Activated T-helper 2 cell treated with anti-CD3 and anti-CD28 coated beads, Interferon-gamma antibody, Interleukin-2, Interleukin-4, amounts not matched to agents 10 μg/mL and 5 μg/mL and 100 μg/mL, durations not matched to agents 14 hours and 24 hours and 36 hours (primary cell): ENCODE measurements around the gene HERC6. TPM values are rescaled to one million over a fixed set of nuclear protein-coding genes. Genes with fewer than 3 reads are reported as not detected.
"Not testable (repeated sequence)": the region's sequence is repeated elsewhere in the genome, so short reads cannot be mapped to it uniquely, and the experiment has no call there.

ENCODE experiments used
- DNase-seq: peaks from one replicate; pipeline ENCODE4 v3.0.0; 2021; ENCODE audit warnings: low spot score
- H3K27ac Mint-ChIP-seq: one replicate; pipeline ENCODE4 v1.8.0; 2021; ENCODE audit warnings: mixed read lengths
- H3K27me3 Mint-ChIP-seq: one replicate; pipeline ENCODE4 v1.8.0; 2021; ENCODE audit warnings: low read depth, mixed read lengths
- H3K36me3 Mint-ChIP-seq: one replicate; pipeline ENCODE4 v1.8.0; 2021; ENCODE audit warnings: low read depth, mixed read lengths
- H3K4me1 Mint-ChIP-seq: one replicate; pipeline ENCODE4 v1.8.0; 2021; ENCODE audit warnings: low read depth, mixed read lengths
- H3K4me3 Mint-ChIP-seq: one replicate; pipeline ENCODE4 v1.8.0; 2021; ENCODE audit warnings: low read depth, mild to moderate bottlenecking, moderate library complexity, mixed read lengths
- H3K9me3 Mint-ChIP-seq: one replicate; pipeline ENCODE4 v1.8.0; 2021; ENCODE audit warnings: mixed read lengths
- intact Hi-C: fragments of 100-400 bp; cut with micrococcal nuclease; formaldehyde crosslinking; loops from one replicate; pipeline ENCODE4 v1.15.1; 2023
- total RNA-seq: library from RNA; stranded (reverse); gene quantifications from 2 replicates; pipeline ENCODE4 v1.2.3, GENCODE V29; 2022

The HERC6 gene
- total RNA-seq, 1 donor from 2014 or later = 3.3 TPM

- intact Hi-C loops = no loop called here
These were observed 61.5 kb downstream of the HERC6 start for GRCh38 chr4:88440146-88440545.

DNA sequence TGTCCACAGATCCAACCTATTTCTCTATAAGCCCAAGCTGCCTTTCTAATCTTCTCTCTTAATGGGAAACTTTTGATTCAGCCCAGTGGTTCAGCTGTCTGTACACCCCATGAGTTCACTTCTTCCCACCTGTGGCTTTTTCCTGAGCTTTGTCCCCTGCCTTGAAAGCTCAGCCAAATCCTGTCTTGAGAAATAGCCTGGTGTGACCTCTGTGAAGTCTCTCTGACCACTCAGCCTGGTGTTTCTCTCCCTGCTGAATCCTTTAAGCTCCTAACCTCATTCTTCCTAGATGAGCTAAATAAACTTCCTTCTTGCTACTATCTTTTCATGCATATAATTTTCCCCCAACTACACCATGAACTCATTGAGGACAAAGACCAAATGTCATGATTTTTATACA, 63.0 kb downstream of the HERC6 start:
- Mint-ChIP-seq H3K4me1 (peaks cover 2% of the 10 kb centered on the region), H3K27ac (no peak overlapping the region), H3K4me3 (no peak overlapping the region), H3K36me3 (peaks cover 51% of the 10 kb centered on the region), H3K9me3 (peaks cover 6% of the 10 kb centered on the region), H3K27me3 (no peaks in the 10 kb centered on the region)
- intact Hi-C loops = no loop called here
- no peak for DNase-seq

More at GRCh38 chr4:88440146-88440545, 61.5 kb downstream of the HERC6 start:
- peaks cover 55% of the 10 kb centered on the region for H3K36me3 Mint-ChIP-seq
- H3K4me1 Mint-ChIP-seq = peaks cover 2% of the 10 kb centered on the region
- H3K9me3 Mint-ChIP-seq = peaks cover 6% of the 10 kb centered on the region
- H3K27me3 Mint-ChIP-seq = no peaks in the 10 kb centered on the region
- no peak for DNase-seq
- no peak overlapping the region for H3K27ac Mint-ChIP-seq
- no peak overlapping the region for H3K4me3 Mint-ChIP-seq

GRCh38 chr4:88442689-88443191, 64.1 kb downstream of the HERC6 start:
- Mint-ChIP-seq H3K9me3 (peaks cover 6% of the 10 kb centered on the region), H3K4me1 (peaks cover 2% of the 10 kb centered on the region), H3K36me3 (peaks cover 57% of the 10 kb centered on the region), H3K27ac (no peak overlapping the region), H3K4me3 (no peak overlapping the region), H3K27me3 (no peaks in the 10 kb centered on the region)
- intact Hi-C loops = no loop called here
- DNase-seq = no peak

DNA sequence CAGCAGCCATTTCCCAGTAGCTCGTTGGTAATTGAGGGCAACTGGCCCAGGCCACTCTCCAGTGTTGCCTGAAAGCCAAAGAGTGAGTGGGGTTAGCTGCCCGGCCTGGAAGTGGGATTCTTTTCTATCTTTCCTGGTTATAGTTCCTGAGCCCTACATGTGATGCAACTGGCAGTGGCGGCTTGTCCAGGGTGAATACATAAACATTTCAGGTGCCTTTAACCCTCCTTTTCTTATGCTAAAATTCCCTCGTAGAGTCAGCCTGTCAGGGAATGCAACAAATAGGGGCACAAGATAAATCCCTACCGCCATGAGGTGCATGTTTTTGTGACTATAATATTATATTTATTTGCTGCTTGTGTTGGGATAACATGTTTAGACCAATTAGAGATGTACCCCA, 64.8 kb downstream of the HERC6 start:
- H3K4me1 Mint-ChIP-seq = peaks cover 2% of the 10 kb centered on the region
- H3K9me3 Mint-ChIP-seq = peaks cover 6% of the 10 kb centered on the region
- intact Hi-C loops = no loop called here
- H3K36me3 Mint-ChIP-seq = peaks cover 57% of the 10 kb centered on the region
- no peaks in the 10 kb centered on the region for H3K27me3 Mint-ChIP-seq
- H3K4me3 Mint-ChIP-seq = no peak overlapping the region
- no peak overlapping the region for H3K27ac Mint-ChIP-seq
- no peak for DNase-seq

- Mint-ChIP-seq H3K27ac (no peak overlapping the region), H3K9me3 (peaks cover 6% of the 10 kb centered on the region), H3K4me3 (no peak overlapping the region), H3K27me3 (no peaks in the 10 kb centered on the region), H3K36me3 (peaks cover 46% of the 10 kb centered on the region), H3K4me1 (no peaks in the 10 kb centered on the region)
- intact Hi-C loops = no loop called here
- DNase-seq = no peak
These were observed 66.6 kb downstream of the HERC6 start for GRCh38 chr4:88445252-88445651.

DNA sequence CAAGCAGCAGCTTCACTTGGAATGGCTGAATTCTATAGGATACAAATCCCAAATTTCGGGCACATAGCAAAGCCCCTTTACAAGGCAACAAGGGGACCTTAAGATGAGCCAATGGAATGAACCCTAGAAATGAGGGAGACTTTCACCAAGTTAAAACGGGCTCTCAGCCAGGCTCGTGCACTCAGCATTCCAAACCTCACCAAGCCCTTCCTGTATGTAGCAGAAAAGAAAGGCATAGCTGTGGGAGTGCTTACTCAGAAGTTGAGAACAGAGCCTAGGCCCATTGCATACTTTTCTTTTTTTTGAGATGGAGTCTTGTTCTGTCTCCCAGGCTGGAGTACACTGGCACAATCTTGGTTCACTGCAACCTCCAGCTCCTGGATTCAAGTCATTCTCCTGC, 67.5 kb downstream of the HERC6 start:
- Mint-ChIP-seq H3K9me3 (peaks cover 6% of the 10 kb centered on the region), H3K36me3 (peaks cover 44% of the 10 kb centered on the region)
- intact Hi-C loops = no loop called here

GRCh38 chr4:88447371-88448095, 68.9 kb downstream of the HERC6 start:
- intact Hi-C loops = no loop called here
- H3K4me1 Mint-ChIP-seq = peaks cover 1% of the 10 kb centered on the region
- peaks cover 6% of the 10 kb centered on the region for H3K9me3 Mint-ChIP-seq
- H3K4me3 Mint-ChIP-seq = no peak overlapping the region
- no peak for DNase-seq
- no peak overlapping the region for H3K27ac Mint-ChIP-seq
- peaks cover 35% of the 10 kb centered on the region for H3K36me3 Mint-ChIP-seq
- no peaks in the 10 kb centered on the region for H3K27me3 Mint-ChIP-seq

More for the DNA sequence above, 67.5 kb downstream of the HERC6 start:
- H3K4me1 Mint-ChIP-seq = no peaks in the 10 kb centered on the region
- no peak overlapping the region for H3K27ac Mint-ChIP-seq
- DNase-seq = no peak
- no peak overlapping the region for H3K4me3 Mint-ChIP-seq
- no peaks in the 10 kb centered on the region for H3K27me3 Mint-ChIP-seq

DNA sequence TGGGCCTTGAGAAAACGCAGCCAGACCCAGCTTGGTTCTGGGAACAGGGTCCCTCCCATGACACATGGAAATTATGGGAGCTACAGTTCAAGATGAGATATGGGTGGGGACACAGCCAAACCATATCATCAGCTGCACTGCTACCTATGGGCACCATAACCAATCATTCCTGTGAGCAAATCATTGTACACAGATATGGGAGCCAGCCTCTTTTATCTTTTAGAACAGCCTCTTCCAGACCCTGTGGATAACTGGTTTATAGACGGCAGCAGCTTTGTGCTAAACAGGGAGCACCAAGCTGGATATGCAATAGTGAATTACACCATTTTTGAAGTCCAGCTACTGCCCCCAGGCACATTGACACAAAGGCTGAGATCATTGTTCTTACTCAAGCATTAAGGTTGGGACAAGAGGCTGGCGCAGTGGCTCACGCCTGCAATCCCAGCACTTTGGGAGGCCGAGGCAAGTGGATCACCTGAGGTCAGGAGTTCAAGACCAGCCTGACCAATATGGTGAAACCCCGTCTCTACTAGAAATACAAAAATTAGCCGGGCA, 69.6 kb downstream of the HERC6 start:
- DNase-seq, H3K27ac Mint-ChIP-seq, intact Hi-C loops, H3K27me3 Mint-ChIP-seq, H3K4me1 Mint-ChIP-seq, H3K4me3 Mint-ChIP-seq, H3K9me3 Mint-ChIP-seq: not testable (repeated sequence)
- peaks cover 28% of the 10 kb centered on the region for H3K36me3 Mint-ChIP-seq

DNA sequence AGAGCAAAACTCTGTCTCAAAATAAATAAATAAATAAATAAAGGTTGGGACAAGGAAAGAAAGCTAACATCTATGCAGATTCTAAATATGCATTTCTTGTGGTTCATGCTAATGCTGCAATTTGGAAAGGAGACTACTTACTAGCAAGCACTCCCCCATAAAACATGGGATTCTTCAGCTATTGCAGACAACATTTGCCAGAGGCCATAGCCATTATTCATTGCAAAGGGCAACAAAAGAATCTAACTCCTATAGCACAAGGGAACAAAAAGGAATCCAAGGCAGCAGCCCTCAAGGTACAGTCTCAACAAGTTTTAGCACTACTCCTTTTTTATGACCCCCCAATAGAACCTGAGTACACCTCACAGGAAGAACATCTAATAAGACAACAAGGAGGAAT, 70.2 kb downstream of the HERC6 start:
- H3K4me3 Mint-ChIP-seq = no peak overlapping the region
- H3K9me3 Mint-ChIP-seq = peaks cover 4% of the 10 kb centered on the region
- intact Hi-C loops = no loop called here
- peaks cover 28% of the 10 kb centered on the region for H3K36me3 Mint-ChIP-seq
- no peak overlapping the region for H3K27ac Mint-ChIP-seq
- DNase-seq = no peak
- H3K4me1 Mint-ChIP-seq = peaks cover 3% of the 10 kb centered on the region
- no peaks in the 10 kb centered on the region for H3K27me3 Mint-ChIP-seq

GRCh38 chr4:88449290-88449689, 70.6 kb downstream of the HERC6 start:
- no peak overlapping the region for H3K27ac Mint-ChIP-seq
- intact Hi-C loops = no loop called here
- H3K36me3 Mint-ChIP-seq = peaks cover 24% of the 10 kb centered on the region
- H3K27me3 Mint-ChIP-seq = no peaks in the 10 kb centered on the region
- H3K4me3 Mint-ChIP-seq = no peak overlapping the region
- H3K9me3 Mint-ChIP-seq = peaks cover 4% of the 10 kb centered on the region
- peaks cover 3% of the 10 kb centered on the region for H3K4me1 Mint-ChIP-seq
- DNase-seq = no peak

DNA sequence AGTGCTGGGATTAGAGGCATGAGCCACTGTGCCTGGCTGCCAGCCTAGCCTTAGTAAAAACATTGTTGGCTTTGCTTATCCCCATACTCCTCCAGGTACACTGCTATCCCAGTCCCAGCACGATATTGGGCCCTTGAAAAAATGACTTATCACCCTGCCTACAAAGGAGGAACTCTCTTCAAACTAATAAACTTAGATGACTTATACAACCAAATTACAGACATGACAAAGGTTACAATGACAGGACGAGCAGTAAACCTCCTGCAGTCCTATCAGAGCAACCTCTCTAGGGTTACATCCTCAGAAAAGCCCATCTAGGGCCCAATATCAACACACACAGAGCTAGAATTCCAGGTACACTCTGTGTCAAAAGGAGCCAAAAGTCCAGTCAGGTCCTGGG, 72.6 kb downstream of the HERC6 start:
- H3K4me1 Mint-ChIP-seq = peaks cover 10% of the 10 kb centered on the region
- peaks cover 4% of the 10 kb centered on the region for H3K9me3 Mint-ChIP-seq
- intact Hi-C loops = no loop called here
- peaks cover 14% of the 10 kb centered on the region for H3K36me3 Mint-ChIP-seq
- DNase-seq = no peak
- H3K4me3 Mint-ChIP-seq = no peak overlapping the region
- no peaks in the 10 kb centered on the region for H3K27me3 Mint-ChIP-seq
- H3K27ac Mint-ChIP-seq = peak overlapping the region; percentile 1

DNA sequence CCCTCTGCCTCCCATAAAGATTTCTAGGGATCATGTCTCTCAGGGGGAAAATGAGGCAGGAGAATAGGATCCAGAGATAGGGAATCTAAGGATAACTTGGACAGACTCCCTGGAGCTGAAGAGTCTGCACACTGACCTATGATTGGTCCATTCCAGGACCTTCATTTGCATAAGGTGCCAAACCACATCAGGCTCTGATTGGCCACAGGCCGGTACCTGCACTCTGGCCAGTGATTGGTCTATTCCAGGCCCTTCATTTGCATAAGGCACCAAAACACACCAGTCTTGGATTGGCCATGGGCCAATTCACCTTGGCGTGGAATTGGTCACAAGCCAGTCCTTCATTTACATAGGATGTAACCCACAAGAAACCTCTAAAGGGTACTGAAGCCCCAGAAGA, 74.3 kb downstream of the HERC6 start:
- H3K4me1 Mint-ChIP-seq = peaks cover 14% of the 10 kb centered on the region
- H3K27me3 Mint-ChIP-seq = peaks cover 2% of the 10 kb centered on the region
- H3K4me3 Mint-ChIP-seq = no peak overlapping the region
- intact Hi-C loops = no loop called here
- H3K9me3 Mint-ChIP-seq = peaks cover 4% of the 10 kb centered on the region
- DNase-seq = no peak
- no peak overlapping the region for H3K27ac Mint-ChIP-seq
- H3K36me3 Mint-ChIP-seq = peaks cover 11% of the 10 kb centered on the region

- Mint-ChIP-seq H3K9me3 (peaks cover 4% of the 10 kb centered on the region), H3K36me3 (peaks cover 19% of the 10 kb centered on the region), H3K4me3 (peak within 1 kb of the TSS; percentile 99), H3K4me1 (peaks cover 25% of the 10 kb centered on the region), H3K27me3 (peaks cover 5% of the 10 kb centered on the region), H3K27ac (peak within 1 kb of the TSS; percentile 100)
- intact Hi-C loops = loop anchor here (1.0 to 5.0 kb wide), 4 partner anchors 66 to 172 kb away; partner anchors contain the start of genes HERC3, PPM1K and PYURF
- DNase-seq = peak; percentile 91
These were observed 78.1 kb downstream of the HERC6 start, which contains the start of gene HERC5 for GRCh38 chr4:88456670-88457306. TSS of gene HERC5 (plus strand) at chr4:88457119. CDS start at chr4:88457270, 151 bp downstream.
